Measurements from ENCODE around the gene NPPA. TPM values are rescaled to one million over a fixed set of nuclear protein-coding genes. Genes with fewer than 3 reads are reported as not detected.

Gene NPPA
- total RNA-seq, 1 experiment from 2014 or later, result not detected

DNA sequence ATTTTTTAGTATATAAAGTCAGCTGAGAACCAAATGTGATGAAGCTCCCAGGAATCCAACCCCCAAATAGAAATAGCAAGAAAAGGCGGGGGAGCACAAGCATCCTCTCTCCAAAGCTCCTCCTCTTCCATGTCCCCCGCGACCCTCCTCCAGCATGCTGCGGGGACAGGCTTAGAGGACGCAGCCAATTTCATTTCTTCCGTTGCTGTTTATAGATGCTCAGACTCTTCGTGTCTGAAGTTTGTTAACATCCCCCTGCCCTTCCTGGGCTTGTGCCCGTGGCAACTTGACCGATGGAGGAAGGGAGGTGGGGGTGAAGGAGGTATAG, 754 bp upstream of the NPPA start:
- Histone ChIP-seq H4K20me1 (ENCODE audit: insufficient read depth) (no peaks in the 10 kb centered on the region), H3K9me3 (ENCODE audit: insufficient read depth, low read depth) (no peaks in the 10 kb centered on the region), H3K4me1 (replicated peaks; ENCODE audit: insufficient read depth) (no peaks in the 10 kb centered on the region), H3K36me3 (ENCODE audit: low read depth) (no peaks in the 10 kb centered on the region), H3K9me2 (ENCODE audit: insufficient read depth) (no peaks in the 10 kb centered on the region), H3K27ac (no peak overlapping the region), H3K4me3 (no peak overlapping the region), H3K27me3 (ENCODE audit: insufficient read depth, low read depth) (peaks cover 29% of the 10 kb centered on the region), H3K79me2 (ENCODE audit: low read depth) (no peaks in the 10 kb centered on the region), H3F3A (ENCODE audit: insufficient read depth, low read depth) (no peaks in the 10 kb centered on the region), H2AFZ (no peak overlapping the region), H3K4me2 (no peak overlapping the region)
- no peak for DNase-seq
- intact Hi-C loops (cut with micrococcal nuclease; ENCODE audit: unreplicated experiment), result no loop called here
- BruUV-seq (replicated peaks), result no TSS peak
- TF ChIP-seq, protein P1, sequence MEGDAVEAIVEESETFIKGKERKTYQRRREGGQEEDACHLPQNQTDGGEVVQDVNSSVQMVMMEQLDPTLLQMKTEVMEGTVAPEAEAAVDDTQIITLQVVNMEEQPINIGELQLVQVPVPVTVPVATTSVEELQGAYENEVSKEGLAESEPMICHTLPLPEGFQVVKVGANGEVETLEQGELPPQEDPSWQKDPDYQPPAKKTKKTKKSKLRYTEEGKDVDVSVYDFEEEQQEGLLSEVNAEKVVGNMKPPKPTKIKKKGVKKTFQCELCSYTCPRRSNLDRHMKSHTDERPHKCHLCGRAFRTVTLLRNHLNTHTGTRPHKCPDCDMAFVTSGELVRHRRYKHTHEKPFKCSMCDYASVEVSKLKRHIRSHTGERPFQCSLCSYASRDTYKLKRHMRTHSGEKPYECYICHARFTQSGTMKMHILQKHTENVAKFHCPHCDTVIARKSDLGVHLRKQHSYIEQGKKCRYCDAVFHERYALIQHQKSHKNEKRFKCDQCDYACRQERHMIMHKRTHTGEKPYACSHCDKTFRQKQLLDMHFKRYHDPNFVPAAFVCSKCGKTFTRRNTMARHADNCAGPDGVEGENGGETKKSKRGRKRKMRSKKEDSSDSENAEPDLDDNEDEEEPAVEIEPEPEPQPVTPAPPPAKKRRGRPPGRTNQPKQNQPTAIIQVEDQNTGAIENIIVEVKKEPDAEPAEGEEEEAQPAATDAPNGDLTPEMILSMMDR (conservative IDR thresholded peaks at IDR 0.05), result no peak
- TF ChIP-seq EZH2 (IDR thresholded peaks at IDR 0.05; ENCODE audit: low read depth), result no peak
- ChIA-PET CTCF (no interaction called here), POLR2A (ENCODE audit: unreplicated experiment) (no interaction called here)

DNA sequence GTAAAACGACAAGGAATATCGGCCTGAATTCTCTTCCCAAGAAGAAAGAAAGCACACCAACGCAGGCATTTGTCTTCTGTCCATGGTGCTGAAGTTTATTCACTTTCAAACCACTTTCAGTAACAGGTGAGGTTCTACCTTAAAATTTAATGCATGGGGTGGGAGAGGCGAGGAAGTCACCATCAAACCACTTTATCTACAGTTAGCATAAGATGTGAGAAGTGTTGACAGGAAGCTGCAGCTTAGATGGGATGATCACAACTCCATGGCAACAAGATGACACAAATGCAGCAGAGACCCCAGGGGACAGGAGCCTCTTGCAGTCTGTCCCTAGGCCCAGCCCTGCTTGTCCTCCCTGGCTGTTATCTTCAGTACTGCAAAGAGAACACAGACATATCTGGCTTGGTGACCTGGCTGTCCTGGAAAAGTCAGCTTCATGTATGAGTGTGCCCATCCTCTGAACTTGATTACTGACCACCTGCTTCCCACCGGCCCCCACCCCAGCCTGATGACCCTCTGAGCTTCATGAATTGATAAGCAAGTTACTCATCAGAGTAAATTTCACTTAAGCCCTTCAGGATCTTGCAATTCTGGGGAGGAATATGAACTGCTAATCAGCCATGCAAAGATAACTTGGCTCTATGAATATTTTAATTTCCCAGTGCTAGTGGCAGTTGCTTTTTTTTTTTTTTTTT, 1.8 kb downstream of the NPPA start:
- H3K9me2 ChIP-seq (ENCODE audit: insufficient read depth), result no peaks in the 10 kb centered on the region
- no peaks in the 10 kb centered on the region for H3K79me2 ChIP-seq (ENCODE audit: low read depth)
- no peaks in the 10 kb centered on the region for H3K9me3 ChIP-seq (ENCODE audit: insufficient read depth, low read depth)
- H4K20me1 ChIP-seq (ENCODE audit: insufficient read depth), result no peaks in the 10 kb centered on the region
- no peak for TF ChIP-seq EZH2 (IDR thresholded peaks at IDR 0.05; ENCODE audit: low read depth)
- TF ChIP-seq, protein P1 (conservative IDR thresholded peaks at IDR 0.05), result no peak
- intact Hi-C loops (cut with micrococcal nuclease; ENCODE audit: unreplicated experiment), result no loop called here
- no peak for DNase-seq
- CTCF ChIA-PET, result no interaction called here
- no peak overlapping the region for H3K27ac ChIP-seq
- H3F3A ChIP-seq (ENCODE audit: insufficient read depth, low read depth), result no peaks in the 10 kb centered on the region
- no peaks in the 10 kb centered on the region for H3K4me1 ChIP-seq (replicated peaks; ENCODE audit: insufficient read depth)
- H3K4me2 ChIP-seq, result no peak overlapping the region
- no peak overlapping the region for H2AFZ ChIP-seq
- H3K36me3 ChIP-seq (ENCODE audit: low read depth), result no peaks in the 10 kb centered on the region
- no peak overlapping the region for H3K4me3 ChIP-seq
- H3K27me3 ChIP-seq (ENCODE audit: insufficient read depth, low read depth), result peaks cover 12% of the 10 kb centered on the region; the same call in 1 of the 2 replicates
- POLR2A ChIA-PET (ENCODE audit: unreplicated experiment), result no interaction called here
- BruUV-seq (replicated peaks), result no TSS peak

DNA sequence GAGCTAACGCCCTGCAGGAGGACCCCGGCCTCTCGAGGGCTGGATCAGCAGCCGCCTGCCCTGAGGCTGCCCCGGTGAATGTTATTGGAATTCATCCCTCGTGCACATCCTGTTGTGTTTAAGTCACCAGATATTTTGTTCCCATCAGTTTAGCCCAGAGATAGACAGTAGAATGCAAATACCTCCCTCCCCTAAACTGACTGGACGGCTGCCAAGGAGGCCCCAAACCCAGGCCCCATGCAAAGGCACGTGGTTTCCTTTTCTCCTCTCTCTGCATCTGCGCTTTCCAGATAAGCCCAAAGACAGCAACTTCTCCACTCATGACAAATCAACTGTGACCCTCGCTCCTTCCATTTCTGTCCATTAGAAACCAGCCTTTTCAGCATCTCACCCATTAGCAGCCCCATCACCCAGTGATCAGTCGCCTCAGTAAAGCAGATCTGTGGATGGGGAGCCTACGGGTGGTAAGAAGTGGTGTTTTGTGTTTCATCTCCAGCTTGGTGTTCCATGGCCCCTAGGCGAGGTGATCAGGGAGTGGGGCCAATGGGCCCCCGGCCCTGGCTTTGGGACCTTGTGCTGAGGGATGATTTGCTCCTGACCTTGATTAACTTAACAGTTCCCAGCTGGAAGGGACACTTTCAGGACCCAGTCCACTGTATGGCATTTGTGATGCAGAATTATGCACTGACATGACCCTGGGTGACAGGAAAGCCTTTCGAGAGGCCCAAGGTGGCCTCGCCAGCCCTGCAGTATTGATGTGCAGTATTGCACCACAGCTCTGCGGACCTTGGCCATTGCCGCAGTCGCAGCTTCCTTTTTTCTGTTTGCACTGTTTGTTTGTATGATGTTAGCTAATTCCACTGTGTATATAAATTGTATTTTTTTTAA, 5.2 kb downstream of the NPPA start:
- Histone ChIP-seq H3K79me2 (ENCODE audit: low read depth) (no peaks in the 10 kb centered on the region), H3K9me2 (ENCODE audit: insufficient read depth) (no peaks in the 10 kb centered on the region), H3K36me3 (ENCODE audit: low read depth) (no peaks in the 10 kb centered on the region), H2AFZ (no peak overlapping the region), H4K20me1 (ENCODE audit: insufficient read depth) (no peaks in the 10 kb centered on the region), H3K27me3 (ENCODE audit: insufficient read depth, low read depth) (no peaks in the 10 kb centered on the region), H3K4me1 (replicated peaks; ENCODE audit: insufficient read depth) (no peaks in the 10 kb centered on the region), H3K9me3 (ENCODE audit: insufficient read depth, low read depth) (no peaks in the 10 kb centered on the region), H3F3A (ENCODE audit: insufficient read depth, low read depth) (no peaks in the 10 kb centered on the region), H3K4me3 (no peak overlapping the region), H3K4me2 (no peak overlapping the region), H3K27ac (no peak overlapping the region)
- CTCF ChIA-PET, result no interaction called here
- BruUV-seq (replicated peaks), result no TSS peak
- POLR2A ChIA-PET (ENCODE audit: unreplicated experiment), result no interaction called here
- intact Hi-C loops (cut with micrococcal nuclease; ENCODE audit: unreplicated experiment), result no loop called here
- no peak for DNase-seq
- TF ChIP-seq, protein P1 (conservative IDR thresholded peaks at IDR 0.05), result no peak
